Vagina (tissue), 2 donors: ENCODE measurements around the gene RARA.

ENCODE experiments used
- POLR2A ChIP-seq, 2 donors: fragments of 450-650 bp; IDR thresholded peaks; one replicate each; pipeline ENCODE4 v1.6.1; 2017; ENCODE audit warnings: antibody characterized with exemption in 2 of 2, mild to moderate bottlenecking in 2 of 2, moderate library complexity in 2 of 2
- TF ChIP-seq, protein P1 (sequence below), 3 experiments: fragments of 450-650 bp in 2 of 3; fragments of 200-600 bp in 1 of 3; sonication (generic) in 1 of 3; IDR thresholded peaks; one replicate each; pipeline ENCODE4 v1.5.1; 2017 to 2019; ENCODE audit warnings: antibody characterized with exemption in 3 of 3, mild to moderate bottlenecking in 2 of 3, moderate library complexity in 2 of 3

- TF ChIP-seq, protein P1, sequence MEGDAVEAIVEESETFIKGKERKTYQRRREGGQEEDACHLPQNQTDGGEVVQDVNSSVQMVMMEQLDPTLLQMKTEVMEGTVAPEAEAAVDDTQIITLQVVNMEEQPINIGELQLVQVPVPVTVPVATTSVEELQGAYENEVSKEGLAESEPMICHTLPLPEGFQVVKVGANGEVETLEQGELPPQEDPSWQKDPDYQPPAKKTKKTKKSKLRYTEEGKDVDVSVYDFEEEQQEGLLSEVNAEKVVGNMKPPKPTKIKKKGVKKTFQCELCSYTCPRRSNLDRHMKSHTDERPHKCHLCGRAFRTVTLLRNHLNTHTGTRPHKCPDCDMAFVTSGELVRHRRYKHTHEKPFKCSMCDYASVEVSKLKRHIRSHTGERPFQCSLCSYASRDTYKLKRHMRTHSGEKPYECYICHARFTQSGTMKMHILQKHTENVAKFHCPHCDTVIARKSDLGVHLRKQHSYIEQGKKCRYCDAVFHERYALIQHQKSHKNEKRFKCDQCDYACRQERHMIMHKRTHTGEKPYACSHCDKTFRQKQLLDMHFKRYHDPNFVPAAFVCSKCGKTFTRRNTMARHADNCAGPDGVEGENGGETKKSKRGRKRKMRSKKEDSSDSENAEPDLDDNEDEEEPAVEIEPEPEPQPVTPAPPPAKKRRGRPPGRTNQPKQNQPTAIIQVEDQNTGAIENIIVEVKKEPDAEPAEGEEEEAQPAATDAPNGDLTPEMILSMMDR (IDR thresholded peaks at IDR 0.05), result no peak
- TF ChIP-seq POLR2A (IDR thresholded peaks at IDR 0.05), result no peak
Measured at GRCh38 chr17:40283662-40284061, 25.3 kb upstream of the RARA start.
